CD4-positive, alpha-beta T cell (primary cell): ENCODE measurements around the gene IFI6. TPM values are rescaled to one million over a fixed set of nuclear protein-coding genes. Genes with fewer than 3 reads are reported as not detected.

Experiments
- ATAC-seq: fragments of 200-7000 bp; cut with Tn5 transposase; one replicate; pipeline ENCODE4 v1.10.0; 2022; ENCODE audit warnings: mild to moderate bottlenecking; ENCODE audit not compliant: poor library complexity
- CTCF ChIA-PET: fragments of 350-600 bp; sonication (Branson Sonifier 250); formaldehyde crosslinking; loops from one replicate; lab custom pipeline; 2021; ENCODE audit warnings: antibody characterized with exemption, inconsistent platforms; lab: Charles Lee
- POLR2A ChIA-PET: fragments of 350-600 bp; sonication (Branson Sonifier 250); formaldehyde crosslinking; loops from one replicate; lab custom pipeline; 2021; ENCODE audit warnings: antibody characterized with exemption, inconsistent platforms; lab: Charles Lee
- DNase-seq, 14 experiments: peaks; one replicate each; pipeline ENCODE4 v3.0.0-alpha.2; 2013 to 2020; ENCODE audit warnings: mixed read lengths in 2 of 14
- H3K27ac ChIP-seq, 2 donors: one replicate each; pipeline versions ENCODE4 v1.5.1 to v1.7.0; 2013; ENCODE audit warnings: low read length in 2 of 2, low read depth in 1 of 2, mild to moderate bottlenecking in 1 of 2
- H3K27me3 ChIP-seq, 2 experiments: 1 replicate in 1 of 2; 2 replicates in 1 of 2; pipeline versions ENCODE4 v1.6.1 to v1.7.0; 2013; ENCODE audit warnings: low read length in 2 of 2, control low read depth in 1 of 2, mild to moderate bottlenecking in 1 of 2, moderate library complexity in 1 of 2; ENCODE audit not compliant: insufficient read depth in 2 of 2, control insufficient read depth in 1 of 2
- H3K36me3 ChIP-seq: one replicate; pipeline ENCODE4 v1.6.1; 2013; ENCODE audit warnings: low read length, control low read depth; ENCODE audit not compliant: insufficient read depth
- H3K4me1 ChIP-seq: one replicate; pipeline ENCODE4 v1.6.1; 2013; ENCODE audit warnings: low read length, control low read depth; ENCODE audit not compliant: insufficient read depth
- H3K4me3 ChIP-seq: one replicate; pipeline ENCODE4 v1.5.1; 2013; ENCODE audit warnings: mild to moderate bottlenecking, low read length, moderate library complexity
- H3K9me3 ChIP-seq, 2 experiments: 1 replicate in 1 of 2; 2 replicates in 1 of 2; pipeline versions ENCODE4 v1.6.1 to v1.7.0; 2013; ENCODE audit warnings: low read length in 2 of 2, mild to moderate bottlenecking in 2 of 2, control low read depth in 1 of 2, moderate library complexity in 1 of 2; ENCODE audit not compliant: control insufficient read depth in 1 of 2, insufficient read depth in 1 of 2
- H3K27ac Mint-ChIP-seq: one replicate; pipeline ENCODE4 v1.8.0; 2020; ENCODE audit warnings: mixed read lengths
- H3K27me3 Mint-ChIP-seq: one replicate; pipeline ENCODE4 v1.8.0; 2021; ENCODE audit warnings: mixed read lengths
- H3K36me3 Mint-ChIP-seq: one replicate; pipeline ENCODE4 v1.8.0; 2021; ENCODE audit warnings: low read depth, mixed read lengths
- H3K4me1 Mint-ChIP-seq: one replicate; pipeline ENCODE4 v1.8.0; 2021; ENCODE audit warnings: low read depth, mixed read lengths
- H3K4me3 Mint-ChIP-seq: one replicate; pipeline ENCODE4 v1.8.0; 2020; ENCODE audit warnings: mild to moderate bottlenecking, mixed read lengths
- H3K9me3 Mint-ChIP-seq: one replicate; pipeline ENCODE4 v1.8.0; 2020; ENCODE audit warnings: mixed read lengths
- intact Hi-C, 2 experiments: fragments of 100-400 bp; cut with DNase I in 1 of 2; cut with micrococcal nuclease in 1 of 2; formaldehyde crosslinking; loops; one replicate each; pipeline versions ENCODE4 v1.15.1 to v1.9.0; 2023 to 2025; cut with DNase I, micrococcal nuclease
- total RNA-seq, 174 experiments: library from RNA in 2 of 174; stranded (reverse) in 2 of 174; gene quantifications; one replicate each; pipeline ENCODE4 v1.2.3 and lab custom pipeline; 2021 to 2026
- TF ChIP-seq, protein P1 (sequence below): fragments of 200-600 bp; IDR thresholded peaks from one replicate; pipeline ENCODE4 v1.8.0; 2022; ENCODE audit warnings: antibody characterized with exemption, mild to moderate bottlenecking

The IFI6 gene
- total RNA-seq, 2 experiments from 2014 or later: 33.6 to 36.2 TPM

DNA sequence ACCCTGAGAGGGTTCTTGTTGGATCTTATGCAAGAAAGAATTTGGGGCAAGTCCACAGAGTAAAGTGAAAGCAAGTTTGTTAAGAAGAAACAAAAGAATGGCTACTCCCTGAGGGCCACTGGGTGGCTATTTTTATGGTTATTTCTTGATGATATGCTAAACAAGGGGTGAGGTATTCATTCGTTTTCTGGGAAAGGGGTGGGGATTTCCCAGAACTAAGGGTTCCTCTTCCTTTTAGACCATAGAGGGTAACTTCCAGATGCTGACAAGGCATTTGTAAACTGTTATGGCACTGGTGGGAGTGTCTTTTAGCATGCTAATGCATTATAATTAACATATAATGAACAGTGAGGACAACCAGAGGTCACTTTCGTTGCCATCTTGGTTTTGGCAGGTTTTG, 18.2 kb upstream of the IFI6 start:
- Histone ChIP-seq H3K36me3 (no peaks in the 10 kb centered on the region), H3K27me3 (peaks cover 0 to under 1% of the 10 kb centered on the region in 2 experiments), H3K27ac (no peak overlapping the region), H3K9me3 (no peaks in the 10 kb centered on the region), H3K4me3 (no peak overlapping the region), H3K4me1 (no peaks in the 10 kb centered on the region)
- Mint-ChIP-seq H3K36me3 (no peaks in the 10 kb centered on the region), H3K9me3 (no peaks in the 10 kb centered on the region), H3K27me3 (peaks cover 4% of the 10 kb centered on the region), H3K4me3 (no peak overlapping the region), H3K4me1 (no peaks in the 10 kb centered on the region), H3K27ac (no peak overlapping the region)
- TF ChIP-seq, protein P1, sequence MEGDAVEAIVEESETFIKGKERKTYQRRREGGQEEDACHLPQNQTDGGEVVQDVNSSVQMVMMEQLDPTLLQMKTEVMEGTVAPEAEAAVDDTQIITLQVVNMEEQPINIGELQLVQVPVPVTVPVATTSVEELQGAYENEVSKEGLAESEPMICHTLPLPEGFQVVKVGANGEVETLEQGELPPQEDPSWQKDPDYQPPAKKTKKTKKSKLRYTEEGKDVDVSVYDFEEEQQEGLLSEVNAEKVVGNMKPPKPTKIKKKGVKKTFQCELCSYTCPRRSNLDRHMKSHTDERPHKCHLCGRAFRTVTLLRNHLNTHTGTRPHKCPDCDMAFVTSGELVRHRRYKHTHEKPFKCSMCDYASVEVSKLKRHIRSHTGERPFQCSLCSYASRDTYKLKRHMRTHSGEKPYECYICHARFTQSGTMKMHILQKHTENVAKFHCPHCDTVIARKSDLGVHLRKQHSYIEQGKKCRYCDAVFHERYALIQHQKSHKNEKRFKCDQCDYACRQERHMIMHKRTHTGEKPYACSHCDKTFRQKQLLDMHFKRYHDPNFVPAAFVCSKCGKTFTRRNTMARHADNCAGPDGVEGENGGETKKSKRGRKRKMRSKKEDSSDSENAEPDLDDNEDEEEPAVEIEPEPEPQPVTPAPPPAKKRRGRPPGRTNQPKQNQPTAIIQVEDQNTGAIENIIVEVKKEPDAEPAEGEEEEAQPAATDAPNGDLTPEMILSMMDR: no peak
- DNase-seq (no peak), ATAC-seq (no peak)
- CTCF ChIA-PET: no interaction called here
- intact Hi-C loops: no loop called here
- POLR2A ChIA-PET: no interaction called here

DNA sequence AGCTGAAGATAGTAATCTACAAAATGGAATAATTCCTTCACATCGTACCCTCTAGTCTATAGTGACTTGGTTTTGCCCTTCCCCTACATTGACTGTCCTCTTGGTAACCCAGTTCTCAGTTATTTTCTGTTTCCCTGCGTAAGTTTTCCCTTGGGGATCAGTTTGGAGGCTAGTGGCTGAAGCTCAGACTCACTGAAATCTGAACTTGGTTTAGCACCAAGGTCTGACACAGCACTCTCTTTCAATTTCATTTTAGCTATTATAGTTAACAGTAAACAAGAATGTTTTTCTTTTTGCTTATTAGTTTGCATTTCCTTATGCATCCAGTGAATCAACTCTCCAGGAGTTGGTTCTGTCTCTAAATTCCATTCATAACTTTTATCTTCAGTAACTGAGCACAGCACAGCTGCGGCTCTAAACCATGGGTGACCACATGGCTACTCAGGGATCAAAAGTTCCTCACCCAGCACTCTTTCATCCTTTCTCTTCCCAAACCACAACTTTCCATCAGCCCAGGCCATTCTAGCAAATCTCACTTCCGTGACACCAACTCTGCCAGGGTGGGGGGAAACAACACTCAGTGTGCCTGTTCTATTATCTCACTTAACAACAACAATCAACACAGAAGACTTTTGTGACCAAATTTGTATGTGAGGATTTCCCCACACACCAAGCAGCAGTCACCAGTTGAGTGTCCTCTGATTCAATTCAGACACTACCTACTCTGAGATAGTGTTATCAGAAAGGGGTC, 17.6 kb upstream of the IFI6 start:
- TF ChIP-seq, protein P1: no peak
- ATAC-seq (no peak), DNase-seq (no peak)
- Mint-ChIP-seq H3K4me1 (no peaks in the 10 kb centered on the region), H3K27ac (no peak overlapping the region), H3K9me3 (no peaks in the 10 kb centered on the region), H3K27me3 (peaks cover 4% of the 10 kb centered on the region), H3K4me3 (no peak overlapping the region), H3K36me3 (no peaks in the 10 kb centered on the region)
- Histone ChIP-seq H3K4me3 (no peak overlapping the region), H3K36me3 (no peaks in the 10 kb centered on the region), H3K9me3 (no peaks in the 10 kb centered on the region), H3K4me1 (no peaks in the 10 kb centered on the region), H3K27me3 (peaks cover 0 to 3% of the 10 kb centered on the region in 2 experiments), H3K27ac (no peak overlapping the region)
- ChIA-PET POLR2A (no interaction called here), CTCF (interaction anchor here (1.2 kb wide), 1 partner anchor 16 kb away, joined by 3 read pairs; no protein-coding TSS in a partner anchor)
- intact Hi-C loops: no loop called here

DNA sequence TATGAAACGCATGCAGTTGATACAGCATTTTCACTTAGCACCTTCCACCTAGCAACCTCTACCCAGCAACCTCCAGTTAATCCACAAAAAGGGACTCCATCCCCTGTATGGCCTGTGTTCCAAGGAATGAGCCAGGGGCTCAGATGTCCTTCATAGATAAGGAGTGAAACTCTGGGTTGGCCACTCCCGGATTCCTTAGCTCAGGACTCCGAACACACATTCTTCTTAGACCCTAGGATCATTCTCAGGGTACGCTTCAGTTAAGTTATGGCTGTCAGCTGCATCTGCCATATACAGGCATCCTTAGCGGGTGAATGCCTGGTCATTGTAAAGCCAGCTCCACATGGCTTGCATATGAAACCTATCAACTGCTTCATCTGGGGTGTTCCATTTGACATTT, 15.9 kb upstream of the IFI6 start:
- Histone ChIP-seq H3K36me3 (no peaks in the 10 kb centered on the region), H3K27ac (no peak overlapping the region), H3K9me3 (no peaks in the 10 kb centered on the region), H3K4me1 (no peaks in the 10 kb centered on the region), H3K4me3 (no peak overlapping the region), H3K27me3 (peaks cover 0 to 3% of the 10 kb centered on the region in 2 experiments)
- POLR2A ChIA-PET: no interaction called here
- Mint-ChIP-seq H3K27ac (no peak overlapping the region), H3K36me3 (peaks cover under 1% of the 10 kb centered on the region), H3K27me3 (no peaks in the 10 kb centered on the region), H3K4me3 (no peak overlapping the region), H3K9me3 (no peaks in the 10 kb centered on the region), H3K4me1 (no peaks in the 10 kb centered on the region)
- intact Hi-C loops: no loop called here
- DNase-seq (no peak), ATAC-seq (no peak)
- CTCF ChIA-PET: no interaction called here
- TF ChIP-seq, protein P1: no peak
